Measurements from ENCODE around the gene LKAAEAR1. TPM values are rescaled to one million over a fixed set of nuclear protein-coding genes. Genes with fewer than 3 reads are reported as not detected.

Gene LKAAEAR1
- total RNA-seq, 3 donors from 2014 or later: 0.30 to 0.47 (median 0.38) TPM

GRCh38 chr20:64052326-64052722, 31.9 kb downstream of the LKAAEAR1 start:
- Mint-ChIP-seq H3K4me1 (ENCODE audit: low read depth) (peaks cover 5% of the 10 kb centered on the region), H3K27me3 (ENCODE audit: low read depth) (peaks cover 42% of the 10 kb centered on the region), H3K36me3 (ENCODE audit: insufficient read depth) (no peaks in the 10 kb centered on the region), H3K4me3 (no peak overlapping the region), H3K9me3 (no peaks in the 10 kb centered on the region)
- DNase-seq (no peak), ATAC-seq (no peak)

GRCh38 chr20:64051561-64052325, 32.5 kb downstream of the LKAAEAR1 start:
- H3K4me1 Mint-ChIP-seq (ENCODE audit: low read depth): peaks cover 3% of the 10 kb centered on the region
- H3K27me3 Mint-ChIP-seq (ENCODE audit: low read depth): peaks cover 48% of the 10 kb centered on the region
- no peaks in the 10 kb centered on the region for H3K36me3 Mint-ChIP-seq (ENCODE audit: insufficient read depth)
- no peaks in the 10 kb centered on the region for H3K9me3 Mint-ChIP-seq
- H3K4me3 Mint-ChIP-seq: no peak overlapping the region
- no peak for DNase-seq
- no peak for ATAC-seq

- ATAC-seq (no peak), DNase-seq (no peak)
- H3K4me1 Mint-ChIP-seq (ENCODE audit: low read depth): peaks cover 7% of the 10 kb centered on the region
- H3K9me3 Mint-ChIP-seq: no peaks in the 10 kb centered on the region
- no peak overlapping the region for H3K4me3 Mint-ChIP-seq
- H3K36me3 Mint-ChIP-seq (ENCODE audit: insufficient read depth): no peaks in the 10 kb centered on the region
- peaks cover 55% of the 10 kb centered on the region for H3K27me3 Mint-ChIP-seq (ENCODE audit: low read depth)
Observed at GRCh38 chr20:64051033-64051452, 33.2 kb downstream of the LKAAEAR1 start.

GRCh38 chr20:64050261-64051032, 33.8 kb downstream of the LKAAEAR1 start:
- Mint-ChIP-seq H3K36me3 (ENCODE audit: insufficient read depth) (no peaks in the 10 kb centered on the region), H3K9me3 (no peaks in the 10 kb centered on the region), H3K4me1 (ENCODE audit: low read depth) (peaks cover 10% of the 10 kb centered on the region), H3K27me3 (ENCODE audit: low read depth) (peaks cover 57% of the 10 kb centered on the region), H3K4me3 (no peak overlapping the region)
- ATAC-seq (no peak), DNase-seq (no peak)

- ATAC-seq (no peak), DNase-seq (no peak)
- peak overlapping the region; percentile 24 for H3K4me3 Mint-ChIP-seq
- H3K36me3 Mint-ChIP-seq (ENCODE audit: insufficient read depth): no peaks in the 10 kb centered on the region
- H3K4me1 Mint-ChIP-seq (ENCODE audit: low read depth): peaks cover 10% of the 10 kb centered on the region
- H3K9me3 Mint-ChIP-seq: no peaks in the 10 kb centered on the region
- H3K27me3 Mint-ChIP-seq (ENCODE audit: low read depth): peaks cover 55% of the 10 kb centered on the region
Observed at GRCh38 chr20:64049878-64050260, 34.3 kb downstream of the LKAAEAR1 start.

GRCh38 chr20:64049060-64049877, 34.9 kb downstream of the LKAAEAR1 start, which contains the start of gene SOX18:
TSS of gene SOX18 (minus strand) at chr20:64049639. CDS start at chr20:64049516, 123 bp downstream.
- Mint-ChIP-seq H3K27me3 (ENCODE audit: low read depth) (peaks cover 52% of the 10 kb centered on the region), H3K4me3 (peak within 1 kb of the TSS; percentile 54), H3K9me3 (no peaks in the 10 kb centered on the region), H3K4me1 (ENCODE audit: low read depth) (peaks cover 12% of the 10 kb centered on the region), H3K36me3 (ENCODE audit: insufficient read depth) (no peaks in the 10 kb centered on the region)
- ATAC-seq (peak; percentile 55 to 67), DNase-seq (no peak)

- ATAC-seq (peak; percentile 7 to 26), DNase-seq (no peak)
- no peak overlapping the region for H3K4me3 Mint-ChIP-seq
- H3K36me3 Mint-ChIP-seq (ENCODE audit: insufficient read depth): no peaks in the 10 kb centered on the region
- no peaks in the 10 kb centered on the region for H3K9me3 Mint-ChIP-seq
- H3K27me3 Mint-ChIP-seq (ENCODE audit: low read depth): peaks cover 47% of the 10 kb centered on the region
- peaks cover 15% of the 10 kb centered on the region for H3K4me1 Mint-ChIP-seq (ENCODE audit: low read depth)
Observed at GRCh38 chr20:64048402-64049044, 35.7 kb downstream of the LKAAEAR1 start.

GRCh38 chr20:64047968-64048401, 36.2 kb downstream of the LKAAEAR1 start:
- Mint-ChIP-seq H3K4me1 (ENCODE audit: low read depth) (peaks cover 16% of the 10 kb centered on the region), H3K9me3 (no peaks in the 10 kb centered on the region), H3K27me3 (ENCODE audit: low read depth) (peaks cover 42% of the 10 kb centered on the region), H3K36me3 (ENCODE audit: insufficient read depth) (no peaks in the 10 kb centered on the region), H3K4me3 (no peak overlapping the region)
- ATAC-seq: no peak
- DNase-seq: no peak

- Mint-ChIP-seq H3K36me3 (ENCODE audit: insufficient read depth) (no peaks in the 10 kb centered on the region), H3K4me3 (no peak overlapping the region), H3K4me1 (ENCODE audit: low read depth) (peaks cover 18% of the 10 kb centered on the region), H3K27me3 (ENCODE audit: low read depth) (peaks cover 39% of the 10 kb centered on the region), H3K9me3 (no peaks in the 10 kb centered on the region)
- DNase-seq: no peak
- no peak for ATAC-seq
Observed at GRCh38 chr20:64047046-64047389, 37.2 kb downstream of the LKAAEAR1 start.

- Mint-ChIP-seq H3K4me1 (ENCODE audit: low read depth) (peaks cover 28% of the 10 kb centered on the region), H3K9me3 (no peaks in the 10 kb centered on the region), H3K27me3 (ENCODE audit: low read depth) (peaks cover 25% of the 10 kb centered on the region), H3K36me3 (ENCODE audit: insufficient read depth) (no peaks in the 10 kb centered on the region), H3K4me3 (no peak overlapping the region)
- DNase-seq: no peak
- ATAC-seq: no peak
Observed at GRCh38 chr20:64045346-64046011, 38.7 kb downstream of the LKAAEAR1 start.

GRCh38 chr20:64044484-64045247, 39.5 kb downstream of the LKAAEAR1 start:
- no peaks in the 10 kb centered on the region for H3K9me3 Mint-ChIP-seq

GRCh38 chr20:64043768-64044167, 40.4 kb downstream of the LKAAEAR1 start:
- ATAC-seq: no peak
- H3K4me1 Mint-ChIP-seq (ENCODE audit: low read depth): peaks cover 37% of the 10 kb centered on the region
- no peak for DNase-seq
- H3K4me3 Mint-ChIP-seq: peak overlapping the region; percentile 73
- no peaks in the 10 kb centered on the region for H3K36me3 Mint-ChIP-seq (ENCODE audit: insufficient read depth)
- H3K9me3 Mint-ChIP-seq: no peaks in the 10 kb centered on the region
- peaks cover 19% of the 10 kb centered on the region for H3K27me3 Mint-ChIP-seq (ENCODE audit: low read depth)

More at GRCh38 chr20:64044484-64045247, 39.5 kb downstream of the LKAAEAR1 start:
- H3K36me3 Mint-ChIP-seq (ENCODE audit: insufficient read depth): no peaks in the 10 kb centered on the region
- H3K4me3 Mint-ChIP-seq: no peak overlapping the region
- DNase-seq: no peak
- peaks cover 33% of the 10 kb centered on the region for H3K4me1 Mint-ChIP-seq (ENCODE audit: low read depth)
- peaks cover 20% of the 10 kb centered on the region for H3K27me3 Mint-ChIP-seq (ENCODE audit: low read depth)
- no peak for ATAC-seq

All from activated T-cell treated with anti-CD3 and anti-CD28 coated beads, Interleukin-2, amount 50 U/mL, for 4 hours (primary cell).